H1 (cell line): Measurements from ENCODE around the gene MOK. TPM values are rescaled to one million over a fixed set of nuclear protein-coding genes. Genes with fewer than 3 reads are reported as not detected.

ENCODE experiments used
- CTCF ChIA-PET: fragments of 300-600 bp; sonication (Branson Sonifier 250); formaldehyde crosslinking; loops from one replicate; lab custom pipeline; 2021; ENCODE audit not compliant: partially characterized antibody; lab: Charles Lee
- POLR2A ChIA-PET: fragments of 300-600 bp; sonication (Branson Sonifier 250); formaldehyde crosslinking; loops from one replicate; lab custom pipeline; 2021; ENCODE audit warnings: inconsistent platforms; ENCODE audit not compliant: partially characterized antibody; lab: Charles Lee
- DNase-seq, 2 experiments: peaks; one replicate each; pipeline versions ENCODE4 v3.0.0 to v3.0.0-alpha.2; 2010 to 2022; ENCODE audit warnings: low spot score in 2 of 2, low read depth in 1 of 2, mixed read lengths in 1 of 2
- FAIRE-seq: peaks from 2 replicates; lab custom pipeline; 2011; peaks lifted over from hg19 to GRCh38; lab: Jason Lieb, UNC
- H2AFZ ChIP-seq: 2 replicates; pipeline ENCODE4 v1.8.1; 2012; ENCODE audit warnings: low read length, inconsistent platforms
- H2AK5ac ChIP-seq: 2 replicates; pipeline ENCODE4 v1.6.1; 2013; ENCODE audit warnings: low read depth, low read length
- H2BK120ac ChIP-seq: replicated peaks from 2 replicates; pipeline ENCODE3; 2013; ENCODE audit warnings: low read depth, low read length, inconsistent platforms
- H2BK12ac ChIP-seq: 2 replicates; pipeline ENCODE4 v1.6.1; 2013; ENCODE audit warnings: low read depth, low read length
- H2BK15ac ChIP-seq: 2 replicates; pipeline ENCODE4 v1.6.1; 2013; ENCODE audit warnings: low read length
- H2BK20ac ChIP-seq: 2 replicates; pipeline ENCODE4 v1.6.1; 2013; ENCODE audit warnings: low read length
- H2BK5ac ChIP-seq: 2 replicates; pipeline ENCODE4 v1.6.1; 2013; ENCODE audit warnings: low read depth, low read length
- H3K14ac ChIP-seq: 2 replicates; pipeline ENCODE4 v1.6.1; 2013; ENCODE audit warnings: inconsistent platforms; ENCODE audit not compliant: insufficient read length
- H3K18ac ChIP-seq: 2 replicates; pipeline ENCODE4 v1.6.1; 2013; ENCODE audit warnings: low read length; ENCODE audit errors: extremely low read depth
- H3K23ac ChIP-seq: 2 replicates; pipeline ENCODE4 v1.6.1; 2013; ENCODE audit warnings: inconsistent platforms; ENCODE audit not compliant: insufficient read length
- H3K23me2 ChIP-seq: 2 replicates; pipeline ENCODE4 v1.6.1; 2013; ENCODE audit warnings: low read depth, low read length
- H3K27ac ChIP-seq: 2 replicates; pipeline ENCODE4 v1.6.1; 2011; ENCODE audit warnings: low read depth, low read length, inconsistent platforms
- H3K27me3 ChIP-seq, 4 experiments: replicated peaks in 1 of 4; 1 replicate in 1 of 4; 2 replicates in 3 of 4; pipeline versions ENCODE4 v1.6.1 to v1.8.1; 2011 to 2013; ENCODE audit warnings: low read length in 3 of 4, mild to moderate bottlenecking in 3 of 4, inconsistent platforms in 2 of 4, mixed read lengths in 2 of 4, moderate library complexity in 1 of 4; ENCODE audit not compliant: control insufficient read depth in 3 of 4, insufficient read depth in 3 of 4; ENCODE audit errors: extremely low read depth in 1 of 4
- H3K36me3 ChIP-seq, 4 experiments: 2 replicates each; pipeline versions ENCODE4 v1.6.1 to v1.8.1; 2011 to 2013; ENCODE audit warnings: mild to moderate bottlenecking in 4 of 4, low read length in 3 of 4, moderate library complexity in 2 of 4, control low read depth in 1 of 4, inconsistent platforms in 1 of 4; ENCODE audit not compliant: insufficient read depth in 4 of 4, control insufficient read depth in 2 of 4
- H3K4ac ChIP-seq: replicated peaks from 2 replicates; pipeline ENCODE3; 2013; ENCODE audit warnings: low read length, low read depth, mixed read lengths, inconsistent platforms; ENCODE audit not compliant: insufficient read length
- H3K4me1 ChIP-seq, 4 experiments: replicated peaks in 1 of 4; 1 replicate in 1 of 4; 2 replicates in 3 of 4; pipeline versions ENCODE4 v1.6.1 to v1.8.1; 2011 to 2013; ENCODE audit warnings: low read length in 3 of 4, inconsistent platforms in 2 of 4, mixed read lengths in 1 of 4; ENCODE audit not compliant: insufficient read depth in 4 of 4, control insufficient read depth in 3 of 4
- H3K4me2 ChIP-seq, 2 experiments: 2 replicates each; pipeline versions ENCODE4 v1.6.1 to v1.8.1; 2011 to 2013; ENCODE audit warnings: low read depth in 2 of 2, low read length in 2 of 2, control low read depth in 1 of 2, inconsistent platforms in 1 of 2, mild to moderate bottlenecking in 1 of 2; ENCODE audit not compliant: insufficient read depth in 1 of 2
- H3K4me3 ChIP-seq, 4 experiments: fragments of 200-600, 300-600 bp in 1 of 4; sonication (generic), shearing (Covaris generic), sonication (Bioruptor Twin) in 1 of 4; 2 replicates each; pipeline versions ENCODE4 v1.5.1 to v1.8.1; 2011 to 2016; ENCODE audit warnings: low read length in 4 of 4, low read depth in 3 of 4, control low read depth in 2 of 4, inconsistent platforms in 2 of 4, mild to moderate bottlenecking in 2 of 4, mixed read lengths in 1 of 4, moderate library complexity in 1 of 4; ENCODE audit not compliant: insufficient read depth in 2 of 4; ENCODE audit errors: extremely low read depth in 1 of 4
- H3K56ac ChIP-seq: replicated peaks from 2 replicates; pipeline ENCODE3; 2013; ENCODE audit warnings: low read depth, mild to moderate bottlenecking, mixed read lengths, low read length, inconsistent platforms; ENCODE audit not compliant: insufficient read length
- H3K79me1 ChIP-seq: 2 replicates; pipeline ENCODE4 v1.6.1; 2013; ENCODE audit warnings: low read depth, low read length, control low read depth
- H3K79me2 ChIP-seq, 2 experiments: 2 replicates each; pipeline versions ENCODE4 v1.6.1 to v1.8.1; 2012 to 2013; ENCODE audit warnings: low read length in 2 of 2, mild to moderate bottlenecking in 2 of 2, inconsistent platforms in 1 of 2; ENCODE audit not compliant: insufficient read depth in 2 of 2, control insufficient read depth in 1 of 2
- H3K9ac ChIP-seq, 4 experiments: replicated peaks in 1 of 4; 1 replicate in 1 of 4; 2 replicates in 3 of 4; pipeline versions ENCODE4 v1.6.1 to v1.8.1; 2011 to 2013; ENCODE audit warnings: low read depth in 3 of 4, low read length in 3 of 4, control low read depth in 2 of 4, mild to moderate bottlenecking in 2 of 4, moderate library complexity in 2 of 4, inconsistent platforms in 1 of 4; ENCODE audit errors: extremely low read depth in 1 of 4
- H3K9me3 ChIP-seq, 2 experiments: 2 replicates each; pipeline versions ENCODE4 v1.6.1 to v1.8.1; 2012 to 2013; ENCODE audit warnings: mild to moderate bottlenecking in 2 of 2, moderate library complexity in 2 of 2, control low read depth in 1 of 2, inconsistent platforms in 1 of 2, low read depth in 1 of 2, low read length in 1 of 2, mixed read lengths in 1 of 2; ENCODE audit not compliant: insufficient read depth in 2 of 2
- H4K20me1 ChIP-seq, 2 experiments: replicated peaks in 1 of 2; 2 replicates each; pipeline versions ENCODE3 to v1.8.1; 2011 to 2013; ENCODE audit warnings: inconsistent platforms in 2 of 2, low read length in 2 of 2, mild to moderate bottlenecking in 1 of 2; ENCODE audit not compliant: insufficient read depth in 2 of 2, control insufficient read depth in 1 of 2
- H4K5ac ChIP-seq: 2 replicates; pipeline ENCODE4 v1.6.1; 2013; ENCODE audit warnings: low read length, low read depth, mixed read lengths, inconsistent platforms; ENCODE audit not compliant: insufficient read length
- H4K8ac ChIP-seq: 2 replicates; pipeline ENCODE4 v1.8.0; 2013; ENCODE audit warnings: mild to moderate bottlenecking, moderate library complexity, low read length, inconsistent platforms; ENCODE audit not compliant: insufficient read depth; ENCODE audit errors: extremely low read depth
- H4K91ac ChIP-seq: replicated peaks from 2 replicates; pipeline ENCODE3; 2013; ENCODE audit warnings: low read length, mixed read lengths, inconsistent platforms; ENCODE audit not compliant: insufficient read length
- ATF2 ChIP-seq: IDR thresholded peaks from 2 replicates; pipeline ENCODE4 v1.6.1; 2012; ENCODE audit warnings: low read length, inconsistent platforms
- BRCA1 ChIP-seq: IDR thresholded peaks from 2 replicates; pipeline ENCODE4 v1.6.1; 2012; ENCODE audit warnings: low read depth, low read length, improper control_type of control experiment
- CBX8 ChIP-seq: fragments of 300-800, 300-1000 bp; sonication (generic); IDR thresholded peaks from 2 replicates; pipeline ENCODE4 v1.7.1; 2016; ENCODE audit warnings: low read depth, low read length, borderline replicate concordance
- CHD2 ChIP-seq: IDR thresholded peaks from 2 replicates; pipeline ENCODE4 v1.6.1; 2012; ENCODE audit warnings: low read length, improper control_type of control experiment
- CREB1 ChIP-seq: IDR thresholded peaks from 2 replicates; pipeline ENCODE4 v1.6.1; 2012; ENCODE audit warnings: inconsistent platforms
- HDAC2 ChIP-seq, 2 experiments: fragments of 300-600 bp in 1 of 2; sonication (generic) in 1 of 2; IDR thresholded peaks; 2 replicates each; pipeline ENCODE4 v1.6.1; 2011 to 2012; ENCODE audit warnings: low read depth in 2 of 2, low read length in 2 of 2, mild to moderate bottlenecking in 2 of 2, moderate library complexity in 2 of 2, borderline replicate concordance in 1 of 2, inconsistent platforms in 1 of 2
- MAFK ChIP-seq: IDR thresholded peaks from 2 replicates; pipeline ENCODE4 v1.6.1; 2012; ENCODE audit warnings: low read depth, mild to moderate bottlenecking, improper control_type of control experiment, low read length
- POLR2AphosphoS5 ChIP-seq: IDR thresholded peaks from 2 replicates; pipeline ENCODE4 v1.6.1; 2011; ENCODE audit warnings: low read depth, low read length
- POU5F1 ChIP-seq: IDR thresholded peaks from 2 replicates; pipeline ENCODE4 v1.6.1; 2011; ENCODE audit warnings: low read depth, mild to moderate bottlenecking, low read length, moderate library complexity
- TAF7 ChIP-seq: optimal IDR thresholded peaks from 2 replicates; pipeline ENCODE3; 2011; ENCODE audit warnings: low read depth, mild to moderate bottlenecking, inconsistent platforms, low read length, moderate library complexity, borderline replicate concordance
- WGBS, 2 experiments: shearing (Covaris generic) in 1 of 2; methylation state at CpG; one replicate each; pipeline versions ENCODE4 v1.1.6 to v1.1.7; 2013 to 2015; ENCODE audit warnings: low lambda C conversion rate in 2 of 2, mixed read lengths in 2 of 2, inconsistent platforms in 1 of 2, low coverage in 1 of 2, missing lambda C conversion rate in 1 of 2; ENCODE audit not compliant: insufficient replicate concordance in 2 of 2, insufficient coverage in 1 of 2, insufficient read length in 1 of 2; ENCODE audit errors: extremely low coverage in 1 of 2, missing lambda C conversion rate in 1 of 2; 5-methylcytosine and 5-hydroxymethylcytosine counted together
- polyA plus RNA-seq, 7 experiments: library from polyadenylated mRNA; depleted of rRNA in 3 of 7; stranded (reverse) in 5 of 7; unstranded in 2 of 7; fragments of >200 nt in 5 of 7; fragments of 200-250 nt in 2 of 7; gene quantifications; 1 replicate in 5 of 7; 2 replicates in 1 of 7; 4 replicates in 1 of 7; pipeline versions ENCODE4 v1.2.1 to v1.2.3, GENCODE V29; 2011 to 2013; ENCODE audit warnings: missing spikeins in 2 of 7, mixed read lengths in 2 of 7
- total RNA-seq: library from RNA; stranded (reverse); fragmentation: NEBNext Ultra II Directional; extraction: Animal tissue kit (Norgen Biotek cat#: 25700); gene quantifications from 2 replicates; pipeline ENCODE4 v1.2.1, GENCODE V29; 2021

Gene MOK
- total and polyA plus RNA-seq, 2 of the 8 experiments (the other 6 are each of a cell fraction or from before 2014, with no cell fraction given): 2.1 to 2.5 TPM

DNA sequence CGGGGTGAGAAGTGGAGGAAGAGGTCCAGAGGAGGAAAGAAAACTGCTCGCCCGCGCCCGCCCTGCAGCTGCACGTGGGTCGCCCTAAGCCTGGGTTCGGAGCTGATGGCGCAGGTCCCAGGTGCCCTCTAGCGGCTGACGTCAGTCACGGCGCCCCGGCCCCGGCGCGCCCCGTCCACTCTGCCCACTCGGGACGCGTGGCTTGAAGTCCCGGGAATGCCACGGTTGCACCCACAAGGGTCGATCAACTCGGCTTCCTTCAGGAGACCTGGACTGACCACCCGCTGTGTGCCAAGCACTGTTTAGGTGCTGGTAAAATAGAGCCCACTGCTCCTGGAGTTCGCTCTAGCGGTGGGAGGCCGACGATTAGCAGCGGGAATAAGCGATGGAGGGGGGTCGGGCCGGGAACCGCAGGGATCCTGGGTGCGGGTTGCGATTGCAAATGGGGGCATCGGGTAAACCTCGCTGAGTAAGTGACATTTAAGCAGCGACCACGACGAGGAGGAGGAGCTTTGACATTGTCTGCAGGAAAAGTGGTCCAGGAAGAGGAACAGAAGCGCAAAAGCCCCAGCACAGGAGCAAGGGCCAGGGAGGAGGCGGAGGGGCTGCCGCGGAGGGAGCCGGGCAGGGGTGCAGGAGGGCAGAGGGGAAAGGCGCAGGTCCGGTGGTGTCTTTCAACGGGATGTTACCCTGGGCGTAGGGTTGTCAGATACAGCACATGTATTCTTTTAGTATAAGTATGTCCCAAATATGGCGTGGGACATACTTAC lies 9.5 kb upstream of the MOK start:
- peaks cover 1 to 5% (median 4%) of the 10 kb centered on the region in 4 experiments; a peak in 4 of 7 replicates for H3K4me1 ChIP-seq
- H3K79me2 ChIP-seq: no peaks in the 10 kb centered on the region
- FAIRE-seq: no peak
- peak overlapping the region; percentile 26 to 84 for H3K4me2 ChIP-seq
- H2BK15ac ChIP-seq: peak overlapping the region; percentile 65; the same call in 1 of the 2 replicates
- no peak overlapping the region for H2AK5ac ChIP-seq
- H2BK5ac ChIP-seq: no peak overlapping the region
- H3K23ac ChIP-seq: no peak overlapping the region
- no peak overlapping the region for H3K9ac ChIP-seq
- H3K27ac ChIP-seq: no peak overlapping the region
- no peak overlapping the region for H2BK120ac ChIP-seq
- peak in 1 of 2 experiments; percentile 88 for DNase-seq
- H3K36me3 ChIP-seq: no peaks in the 10 kb centered on the region
- peaks cover 0 to 14% (median 12%) of the 10 kb centered on the region in 4 experiments; a peak in 5 of 7 replicates for H3K27me3 ChIP-seq
- H3K4me3 ChIP-seq: peak overlapping the region; percentile 35 to 68 (median 62)
- peak overlapping the region; percentile 57; the same call in 1 of the 2 replicates for H2AFZ ChIP-seq
- H3K23me2 ChIP-seq: peaks cover 13% of the 10 kb centered on the region
- H3K18ac ChIP-seq: peak overlapping the region; percentile 71
- 0 out of 2 replicates have a peak overlapping the region, but pooled peaks have one; percentile 9 for H2BK20ac ChIP-seq
- CTCF ChIA-PET: interaction anchor here (0.5 to 6.8 kb wide), 41 partner anchors 8 to 616 kb away, joined by 3 to 44 read pairs (median 3); partner anchors contain the start of gene MOK
- POLR2A ChIA-PET: interaction anchor here (1.2 to 2.7 kb wide), 3 partner anchors 16 to 227 kb away, joined by 3 to 7 read pairs (median 4); no protein-coding TSS in a partner anchor
- no peaks in the 10 kb centered on the region for H3K79me1 ChIP-seq
- H4K20me1 ChIP-seq: no peaks in the 10 kb centered on the region
- H2BK12ac ChIP-seq: peak overlapping the region; percentile 60; the same call in 1 of the 2 replicates
- H4K8ac ChIP-seq: no peak overlapping the region
- H3K14ac ChIP-seq: no peak overlapping the region
- H4K5ac ChIP-seq: no peak overlapping the region
- H4K91ac ChIP-seq: no peak overlapping the region
- H3K9me3 ChIP-seq: no peaks in the 10 kb centered on the region
- 11% methylated on average over 52 of the region's 52 CpGs; no CpG with 5 or more reads in 1 of the 2 experiments for WGBS, 2 experiments
- H3K4ac ChIP-seq: no peak overlapping the region
- H3K56ac ChIP-seq: no peak overlapping the region
- no peak for TF ChIP-seq MAFK
- TF ChIP-seq POLR2AphosphoS5: no peak
- TF ChIP-seq CBX8: no peak
- no peak for TF ChIP-seq BRCA1
- TF ChIP-seq POU5F1: no peak
- no peak for TF ChIP-seq ATF2
- TF ChIP-seq CHD2: peak; percentile 25; the same call in 1 of the 2 replicates
- TF ChIP-seq HDAC2 (IDR thresholded peaks at IDR 0.05; ENCODE audit: borderline replicate concordance in 1 of 2, low read depth in 2 of 2, low read length in 2 of 2): peak; percentile 67 to 98; a peak in 1 of 4 replicates
- TF ChIP-seq TAF7: no peak
- peak; percentile 79 for TF ChIP-seq CREB1
